Thyroid gland (tissue), 4 donors: ENCODE measurements around the gene RPH3AL. TPM values are rescaled to one million over a fixed set of nuclear protein-coding genes. Genes with fewer than 3 reads are reported as not detected.

ENCODE experiments used
- DNase-seq, 2 donors: peaks; one replicate each; pipeline ENCODE4 v3.0.0-alpha.2; 2019
- H3K27ac ChIP-seq, 3 donors: fragments of 200-600 bp; sonication (generic); 1 replicate in 2 of 3; 2 replicates in 1 of 3; pipeline ENCODE4 v1.5.1; 2016 to 2019; ENCODE audit warnings: mild to moderate bottlenecking in 1 of 3, moderate library complexity in 1 of 3
- H3K27me3 ChIP-seq: fragments of 200-600 bp; sonication (generic); one replicate; pipeline ENCODE4 v1.5.1; 2019
- H3K36me3 ChIP-seq, 2 donors: fragments of 200-600 bp; sonication (generic); one replicate each; pipeline ENCODE4 v1.5.1; 2016 to 2019
- H3K4me1 ChIP-seq, 2 donors: fragments of 200-600 bp; sonication (generic); one replicate each; pipeline ENCODE4 v1.5.1; 2017 to 2019
- H3K4me3 ChIP-seq, 3 donors: fragments of 200-600 bp; sonication (generic); replicated peaks in 1 of 3; 1 replicate in 2 of 3; 2 replicates in 1 of 3; pipeline ENCODE4 v1.5.1; 2016; ENCODE audit warnings: mild to moderate bottlenecking in 1 of 3
- H3K9me3 ChIP-seq: fragments of 200-600 bp; sonication (generic); one replicate; pipeline ENCODE4 v1.5.1; 2017
- POLR2A ChIP-seq, 2 donors: fragments of 450-650 bp; IDR thresholded peaks; one replicate each; pipeline ENCODE4 v1.6.1; 2017; ENCODE audit warnings: antibody characterized with exemption in 2 of 2, mild to moderate bottlenecking in 2 of 2, moderate library complexity in 1 of 2
- WGBS, 2 donors: methylation state at CpG; one replicate each; pipeline ENCODE4 v1.1.5; 2017; 5-methylcytosine and 5-hydroxymethylcytosine counted together
- intact Hi-C: fragments of 100-400 bp; cut with DNase I; formaldehyde crosslinking; loops from one replicate; pipeline ENCODE4 v1.15.1; 2023
- total RNA-seq, 4 donors: library from RNA; depleted of rRNA; stranded (reverse); fragments of >200 nt; gene quantifications; one replicate each; pipeline ENCODE4 v1.2.3, GENCODE V29; 2016
- TF ChIP-seq, protein P1 (sequence below), 6 experiments: fragments of 200-600 bp in 3 of 6; fragments of 450-650 bp in 3 of 6; sonication (generic) in 3 of 6; IDR thresholded peaks; one replicate each; pipeline ENCODE4 v1.5.1; 2016 to 2019; ENCODE audit warnings: antibody characterized with exemption in 6 of 6, mild to moderate bottlenecking in 2 of 6, inconsistent platforms in 1 of 6, moderate library complexity in 1 of 6

RPH3AL gene
- total RNA-seq, 4 donors from 2014 or later: 19.1 to 47.7 (median 42.5) TPM

DNA sequence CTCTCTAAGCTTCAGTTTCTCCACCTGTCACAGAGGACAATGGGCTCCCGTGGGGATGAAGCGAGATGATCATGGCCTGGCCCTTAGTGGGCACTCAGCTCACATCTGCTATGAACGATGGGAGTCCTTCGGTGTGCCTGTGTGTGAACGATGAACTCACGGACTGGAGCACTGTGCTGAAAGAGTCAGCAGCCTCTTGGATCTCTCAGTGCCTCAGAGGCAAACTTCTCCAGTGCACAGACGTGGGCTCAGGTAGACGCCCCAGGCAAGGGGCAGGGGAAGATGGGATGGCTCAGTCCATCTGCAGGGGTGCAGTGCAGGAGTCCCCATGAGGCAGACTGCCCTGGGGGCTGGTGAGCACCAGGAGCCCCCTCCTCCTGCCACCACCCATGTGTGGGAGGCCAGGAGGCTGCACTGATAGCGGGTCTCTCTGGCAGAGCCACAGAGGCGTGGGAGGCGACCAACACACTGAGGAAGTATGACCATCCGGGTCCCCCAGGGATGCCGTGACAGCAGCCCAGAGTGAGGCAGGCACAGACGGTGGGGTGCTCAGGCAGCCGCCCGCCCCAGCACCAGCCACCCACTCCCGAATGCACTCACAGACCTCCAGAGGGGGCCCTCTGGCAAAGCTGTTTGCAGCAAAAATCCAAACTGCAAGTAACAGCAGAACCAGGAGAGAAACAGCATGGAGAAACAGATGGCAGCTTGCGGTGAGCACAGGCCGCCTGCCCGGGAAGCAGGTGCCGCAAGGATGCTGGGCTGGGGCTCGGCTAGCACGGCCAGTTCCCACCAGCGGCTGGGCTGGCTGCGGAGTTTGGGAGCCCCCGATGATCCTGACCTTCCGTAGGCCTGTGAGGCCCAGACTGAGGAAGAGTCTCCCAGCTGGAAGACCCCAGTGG is 82.7 kb downstream of the RPH3AL start:
- TF ChIP-seq POLR2A (IDR thresholded peaks at IDR 0.05): no peak
- TF ChIP-seq, protein P1, sequence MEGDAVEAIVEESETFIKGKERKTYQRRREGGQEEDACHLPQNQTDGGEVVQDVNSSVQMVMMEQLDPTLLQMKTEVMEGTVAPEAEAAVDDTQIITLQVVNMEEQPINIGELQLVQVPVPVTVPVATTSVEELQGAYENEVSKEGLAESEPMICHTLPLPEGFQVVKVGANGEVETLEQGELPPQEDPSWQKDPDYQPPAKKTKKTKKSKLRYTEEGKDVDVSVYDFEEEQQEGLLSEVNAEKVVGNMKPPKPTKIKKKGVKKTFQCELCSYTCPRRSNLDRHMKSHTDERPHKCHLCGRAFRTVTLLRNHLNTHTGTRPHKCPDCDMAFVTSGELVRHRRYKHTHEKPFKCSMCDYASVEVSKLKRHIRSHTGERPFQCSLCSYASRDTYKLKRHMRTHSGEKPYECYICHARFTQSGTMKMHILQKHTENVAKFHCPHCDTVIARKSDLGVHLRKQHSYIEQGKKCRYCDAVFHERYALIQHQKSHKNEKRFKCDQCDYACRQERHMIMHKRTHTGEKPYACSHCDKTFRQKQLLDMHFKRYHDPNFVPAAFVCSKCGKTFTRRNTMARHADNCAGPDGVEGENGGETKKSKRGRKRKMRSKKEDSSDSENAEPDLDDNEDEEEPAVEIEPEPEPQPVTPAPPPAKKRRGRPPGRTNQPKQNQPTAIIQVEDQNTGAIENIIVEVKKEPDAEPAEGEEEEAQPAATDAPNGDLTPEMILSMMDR (IDR thresholded peaks at IDR 0.05): no peak
- H3K9me3 ChIP-seq: no peaks in the 10 kb centered on the region
- H3K36me3 ChIP-seq: no peaks in the 10 kb centered on the region
- peaks cover 0 to 8% of the 10 kb centered on the region in 2 donors for H3K4me1 ChIP-seq
- DNase-seq: no peak
- intact Hi-C loops: no loop called here
- no peak overlapping the region for H3K27ac ChIP-seq
- WGBS, 2 donors: 88 to 91% methylated on average over 8 to 21 of the region's 27 CpGs
- no peaks in the 10 kb centered on the region for H3K27me3 ChIP-seq
- H3K4me3 ChIP-seq: no peak overlapping the region

GRCh38 chr17:266701-267667 is 85.6 kb downstream of the RPH3AL start:
- DNase-seq: no peak
- Histone ChIP-seq H3K9me3 (no peaks in the 10 kb centered on the region), H3K36me3 (peaks cover 0 to 2% of the 10 kb centered on the region in 2 donors), H3K4me1 (peaks cover 0 to 8% of the 10 kb centered on the region in 2 donors), H3K4me3 (no peak overlapping the region), H3K27ac (no peak overlapping the region), H3K27me3 (no peaks in the 10 kb centered on the region)
- intact Hi-C loops: no loop called here
- TF ChIP-seq, protein P1 (IDR thresholded peaks at IDR 0.05): no peak
- TF ChIP-seq POLR2A (IDR thresholded peaks at IDR 0.05): no peak
- 69 to 80% methylated on average over 26 to 30 of the region's 31 CpGs for WGBS, 2 donors

DNA sequence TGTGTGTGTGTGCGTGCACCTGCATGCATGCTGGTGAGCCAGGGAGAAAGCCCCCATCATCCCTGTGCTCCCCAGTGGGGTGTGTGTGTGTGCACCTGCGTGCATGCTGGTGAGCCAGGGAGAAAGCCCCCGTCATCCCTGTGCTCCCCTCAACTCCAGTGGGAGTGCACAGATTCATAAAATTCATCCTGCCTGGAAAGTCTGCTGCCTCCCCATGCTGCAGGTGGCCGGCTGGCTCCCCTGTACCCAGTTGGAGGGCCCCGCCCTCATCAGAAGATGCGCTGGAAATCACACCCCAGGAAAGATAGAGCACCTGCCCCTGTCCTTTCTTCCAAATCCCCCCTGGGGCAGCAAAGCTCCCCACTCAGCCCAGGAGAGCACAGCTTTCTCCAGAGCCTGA is 86.4 kb downstream of the RPH3AL start:
- peaks cover 0 to 2% of the 10 kb centered on the region in 2 donors for H3K36me3 ChIP-seq
- H3K27me3 ChIP-seq: no peaks in the 10 kb centered on the region
- H3K9me3 ChIP-seq: no peaks in the 10 kb centered on the region
- H3K4me3 ChIP-seq: no peak overlapping the region
- WGBS, 2 donors: 90 to 93% methylated on average over 6 of the region's 6 CpGs
- DNase-seq: no peak
- H3K4me1 ChIP-seq: peaks cover 0 to 8% of the 10 kb centered on the region in 2 donors
- intact Hi-C loops: no loop called here
- no peak overlapping the region for H3K27ac ChIP-seq
- TF ChIP-seq, protein P1 (IDR thresholded peaks at IDR 0.05): no peak
- TF ChIP-seq POLR2A (IDR thresholded peaks at IDR 0.05): no peak

DNA sequence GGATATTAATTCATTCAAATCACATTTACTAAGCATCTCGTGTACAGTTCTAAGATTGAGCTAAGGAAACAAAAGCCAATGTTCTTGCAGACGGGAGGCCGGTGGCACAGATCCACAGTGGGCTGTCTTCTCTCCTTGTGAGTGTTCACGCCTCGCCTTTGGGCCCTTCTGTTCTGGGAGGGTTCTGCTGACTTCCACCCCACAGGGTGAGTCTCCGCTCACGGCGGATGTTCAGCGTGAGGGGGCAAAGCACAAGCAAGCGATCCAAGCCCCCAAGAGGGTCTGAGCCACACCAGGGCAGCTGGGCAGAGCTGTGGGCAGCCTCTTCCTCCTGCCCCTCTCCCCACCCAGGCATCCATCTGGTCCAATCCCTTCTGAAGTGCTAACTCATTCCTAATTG is 86.9 kb downstream of the RPH3AL start:
- Histone ChIP-seq H3K9me3 (no peaks in the 10 kb centered on the region), H3K27me3 (no peaks in the 10 kb centered on the region), H3K4me1 (peaks cover 0 to 8% of the 10 kb centered on the region in 2 donors), H3K4me3 (no peak overlapping the region), H3K36me3 (peaks cover 0 to 2% of the 10 kb centered on the region in 2 donors), H3K27ac (no peak overlapping the region)
- intact Hi-C loops: no loop called here
- DNase-seq: no peak
- no peak for TF ChIP-seq POLR2A (IDR thresholded peaks at IDR 0.05)
- TF ChIP-seq, protein P1 (IDR thresholded peaks at IDR 0.05): no peak
- 75 to 79% methylated on average over 10 of the region's 10 CpGs for WGBS, 2 donors
